CD4-positive, alpha-beta memory T cell (primary cell): ENCODE results near the gene PRDX4. TPM values are rescaled to one million over a fixed set of nuclear protein-coding genes. Genes with fewer than 3 reads are reported as not detected.
A peak's percentile ranks its signal among the peaks of the same experiment; 100 is the strongest.
"Not testable (repeated sequence)": the region's sequence is repeated elsewhere in the genome, so short reads cannot be mapped to it uniquely, and the experiment has no call there.

Experiments used
- CTCF ChIA-PET: fragments of 350-600 bp; sonication (Branson Sonifier 250); formaldehyde crosslinking; loops from one replicate; lab custom pipeline; 2021; ENCODE audit warnings: inconsistent platforms; ENCODE audit not compliant: partially characterized antibody; lab: Charles Lee
- POLR2A ChIA-PET: fragments of 350-600 bp; sonication (Branson Sonifier 250); formaldehyde crosslinking; loops from one replicate; lab custom pipeline; 2021; ENCODE audit not compliant: partially characterized antibody; lab: Charles Lee
- DNase-seq, 5 donors: peaks; one replicate each; pipeline versions ENCODE4 v3.0.0 to v3.0.0-alpha.2; 2020 to 2022; ENCODE audit warnings: mixed read lengths in 1 of 5
- H3K27ac ChIP-seq: one replicate; pipeline ENCODE4 v1.7.0; 2013; ENCODE audit warnings: low read depth, low read length
- H3K27me3 ChIP-seq: 2 replicates; pipeline ENCODE4 v1.7.0; 2013; ENCODE audit warnings: mild to moderate bottlenecking, low read length, moderate library complexity; ENCODE audit not compliant: insufficient read depth
- H3K36me3 ChIP-seq: 2 replicates; pipeline ENCODE4 v1.7.0; 2013; ENCODE audit warnings: mild to moderate bottlenecking, low read length, moderate library complexity; ENCODE audit not compliant: insufficient read depth
- H3K4me1 ChIP-seq: 2 replicates; pipeline ENCODE4 v1.7.0; 2013; ENCODE audit warnings: mild to moderate bottlenecking, low read length, moderate library complexity; ENCODE audit not compliant: insufficient read depth
- H3K4me3 ChIP-seq, 2 donors: one replicate each; pipeline ENCODE4 v1.7.0; 2013; ENCODE audit warnings: low read length in 2 of 2, mild to moderate bottlenecking in 1 of 2
- H3K9me3 ChIP-seq, 2 donors: one replicate each; pipeline ENCODE4 v1.7.0; 2013; ENCODE audit warnings: low read length in 2 of 2, control low read depth in 1 of 2; ENCODE audit not compliant: control insufficient read depth in 1 of 2
- H3K27ac Mint-ChIP-seq, 7 donors: one replicate each; pipeline ENCODE4 v1.8.0; 2020 to 2021; ENCODE audit warnings: mixed read lengths in 7 of 7, mild to moderate bottlenecking in 6 of 7, inconsistent platforms in 3 of 7, moderate library complexity in 3 of 7
- H3K27me3 Mint-ChIP-seq, 2 donors: one replicate each; pipeline ENCODE4 v1.8.0; 2020 to 2021; ENCODE audit warnings: mixed read lengths in 2 of 2
- H3K36me3 Mint-ChIP-seq, 2 donors: one replicate each; pipeline ENCODE4 v1.8.0; 2020 to 2021; ENCODE audit warnings: mixed read lengths in 2 of 2, inconsistent platforms in 1 of 2, mild to moderate bottlenecking in 1 of 2
- H3K4me1 Mint-ChIP-seq, 4 donors: one replicate each; pipeline ENCODE4 v1.8.0; 2020 to 2021; ENCODE audit warnings: mixed read lengths in 4 of 4, mild to moderate bottlenecking in 1 of 4
- H3K4me3 Mint-ChIP-seq, 8 donors: one replicate each; pipeline ENCODE4 v1.8.0; 2020 to 2021; ENCODE audit warnings: mixed read lengths in 8 of 8, mild to moderate bottlenecking in 7 of 8, moderate library complexity in 6 of 8, inconsistent platforms in 3 of 8
- H3K9me3 Mint-ChIP-seq, 8 donors: one replicate each; pipeline ENCODE4 v1.8.0; 2020 to 2021; ENCODE audit warnings: mixed read lengths in 8 of 8, mild to moderate bottlenecking in 5 of 8, inconsistent platforms in 3 of 8, moderate library complexity in 1 of 8
- intact Hi-C: fragments of 100-400 bp; cut with micrococcal nuclease; formaldehyde crosslinking; loops from one replicate; pipeline ENCODE4 v1.15.1; 2023
- polyA plus RNA-seq, 2 donors: library from polyadenylated mRNA; unstranded; fragments of 300-500 nt; fragmentation: Illumina TruSeq; gene quantifications; one replicate each; pipeline ENCODE4 v1.2.3, GENCODE V29; 2021
- total RNA-seq, 2 experiments: library from RNA; stranded (reverse); gene quantifications; one replicate each; pipeline ENCODE4 v1.2.3, GENCODE V29; 2021

Gene PRDX4
- total and polyA plus RNA-seq, 4 experiments from 2014 or later: 13.1 to 65.5 (median 39.2) TPM

GRCh38 chrX:23668335-23668734, 1.0 kb downstream of the PRDX4 start:
- H3K27me3 ChIP-seq: no peaks in the 10 kb centered on the region
- POLR2A ChIA-PET: interaction anchor here (1.1 to 1.6 kb wide), 4 partner anchors 115 to 386 kb away, joined by 4 to 14 read pairs (median 9); partner anchors contain the start of genes APOO, CXorf58, EIF2S3 and SAT1
- intact Hi-C loops: loop anchor here (5.0 kb wide), 2 partner anchors 74 to 484 kb away; partner anchors contain the start of gene ACOT9
- no peak for DNase-seq
- H3K36me3 ChIP-seq: no peaks in the 10 kb centered on the region
- peaks cover 11 to 22% (median 14%) of the 10 kb centered on the region in 4 donors for H3K4me1 Mint-ChIP-seq
- no peaks in the 10 kb centered on the region for H3K9me3 Mint-ChIP-seq
- no peaks in the 10 kb centered on the region for H3K27me3 Mint-ChIP-seq
- peak overlapping the region; percentile 85 for H3K27ac ChIP-seq
- CTCF ChIA-PET: interaction anchor here (2.8 kb wide), 1 partner anchor 233 kb away, joined by 10 read pairs; no protein-coding TSS in a partner anchor
- H3K4me3 ChIP-seq: peak overlapping the region in 1 of 2 donors; percentile 52
- H3K36me3 Mint-ChIP-seq: peaks cover 0 to 16% of the 10 kb centered on the region in 2 donors
- H3K4me3 Mint-ChIP-seq: peak overlapping the region; percentile 86 to 94 (median 88)
- H3K4me1 ChIP-seq: peaks cover 12% of the 10 kb centered on the region
- H3K9me3 ChIP-seq: no peaks in the 10 kb centered on the region
- peak overlapping the region in 6 of 7 donors; percentile 80 to 94 (median 90) for H3K27ac Mint-ChIP-seq

GRCh38 chrX:23670528-23670927, 3.2 kb downstream of the PRDX4 start:
- Mint-ChIP-seq H3K36me3 (peaks cover 0 to 20% of the 10 kb centered on the region in 2 donors), H3K9me3 (no peaks in the 10 kb centered on the region), H3K27me3 (no peaks in the 10 kb centered on the region), H3K27ac (no peak overlapping the region), H3K4me3 (no peak overlapping the region), H3K4me1 (peaks cover 11 to 22% (median 14%) of the 10 kb centered on the region in 4 donors)
- DNase-seq: no peak
- Histone ChIP-seq H3K27ac (no peak overlapping the region), H3K4me1 (peaks cover 12% of the 10 kb centered on the region), H3K9me3 (no peaks in the 10 kb centered on the region), H3K27me3 (no peaks in the 10 kb centered on the region), H3K4me3 (no peak overlapping the region), H3K36me3 (no peaks in the 10 kb centered on the region)
- ChIA-PET CTCF (no interaction called here), POLR2A (no interaction called here)
- intact Hi-C loops: no loop called here

GRCh38 chrX:23673108-23673507, 5.8 kb downstream of the PRDX4 start:
- Mint-ChIP-seq H3K27me3 (no peaks in the 10 kb centered on the region), H3K27ac (peak overlapping the region in 1 of 7 donors; percentile 13), H3K4me3 (no peak overlapping the region), H3K36me3 (peaks cover 0 to 25% of the 10 kb centered on the region in 2 donors), H3K4me1 (peaks cover 7 to 15% (median 8%) of the 10 kb centered on the region in 4 donors), H3K9me3 (no peaks in the 10 kb centered on the region)
- intact Hi-C loops: no loop called here
- ChIA-PET CTCF (interaction anchor here (1.5 to 1.8 kb wide), 2 partner anchors 110 to 229 kb away, joined by 5 read pairs; partner anchors contain the start of gene SAT1), POLR2A (no interaction called here)
- DNase-seq: no peak
- Histone ChIP-seq H3K36me3 (no peaks in the 10 kb centered on the region), H3K9me3 (no peaks in the 10 kb centered on the region), H3K4me1 (peaks cover 6% of the 10 kb centered on the region), H3K27me3 (no peaks in the 10 kb centered on the region), H3K27ac (no peak overlapping the region), H3K4me3 (no peak overlapping the region)

- H3K9me3 ChIP-seq, CTCF ChIA-PET, intact Hi-C loops, H3K4me3 ChIP-seq, H3K4me3 Mint-ChIP-seq, H3K4me1 Mint-ChIP-seq, H3K27me3 Mint-ChIP-seq, H3K27me3 ChIP-seq, H3K27ac Mint-ChIP-seq, H3K27ac ChIP-seq, H3K4me1 ChIP-seq, DNase-seq, H3K36me3 ChIP-seq, POLR2A ChIA-PET, H3K9me3 Mint-ChIP-seq: not testable (repeated sequence)
- H3K36me3 Mint-ChIP-seq: peaks cover 0 to 31% of the 10 kb centered on the region in 2 donors
These were observed 9.2 kb downstream of the PRDX4 start for GRCh38 chrX:23676486-23676885.

- ChIA-PET POLR2A (interaction anchor here (0.5 to 1.0 kb wide), 2 partner anchors 209 to 773 kb away, joined by 3 to 4 read pairs; no protein-coding TSS in a partner anchor), CTCF (interaction anchor here (1.2 to 4.2 kb wide), 2 partner anchors 65 to 210 kb away, joined by 3 to 50 read pairs; no protein-coding TSS in a partner anchor)
- Histone ChIP-seq H3K36me3 (no peaks in the 10 kb centered on the region), H3K4me1 (no peaks in the 10 kb centered on the region), H3K27ac (no peak overlapping the region), H3K9me3 (no peaks in the 10 kb centered on the region), H3K27me3 (no peaks in the 10 kb centered on the region), H3K4me3 (no peak overlapping the region)
- DNase-seq: no peak
- Mint-ChIP-seq H3K27ac (no peak overlapping the region), H3K36me3 (no peaks in the 10 kb centered on the region), H3K27me3 (no peaks in the 10 kb centered on the region), H3K4me1 (peaks cover 0 to 1% (median 0%) of the 10 kb centered on the region in 4 donors), H3K4me3 (no peak overlapping the region), H3K9me3 (no peaks in the 10 kb centered on the region)
- intact Hi-C loops: no loop called here
These were observed 24.9 kb downstream of the PRDX4 start for GRCh38 chrX:23692166-23692565.

- peak; percentile 17 to 38 (median 34) for DNase-seq
- ChIA-PET CTCF (interaction anchor here (0.7 to 9.9 kb wide), 5 partner anchors 21 to 360 kb away, joined by 3 to 93 read pairs (median 4); partner anchors contain the start of gene EIF2S3), POLR2A (interaction anchor here (1.6 kb wide), 1 partner anchor 208 kb away, joined by 7 read pairs; no protein-coding TSS in a partner anchor)
- Histone ChIP-seq H3K9me3 (no peaks in the 10 kb centered on the region), H3K4me3 (no peak overlapping the region), H3K36me3 (no peaks in the 10 kb centered on the region), H3K27me3 (no peaks in the 10 kb centered on the region), H3K4me1 (no peaks in the 10 kb centered on the region), H3K27ac (no peak overlapping the region)
- Mint-ChIP-seq H3K4me1 (peaks cover 0 to 1% (median 0%) of the 10 kb centered on the region in 4 donors), H3K4me3 (no peak overlapping the region), H3K9me3 (no peaks in the 10 kb centered on the region), H3K27ac (no peak overlapping the region), H3K36me3 (no peaks in the 10 kb centered on the region), H3K27me3 (no peaks in the 10 kb centered on the region)
- intact Hi-C loops: loop anchor here (1.0 kb wide), 1 partner anchor 208 kb away; no protein-coding TSS in a partner anchor
These were observed 27.3 kb downstream of the PRDX4 start for GRCh38 chrX:23694606-23695005.

GRCh38 chrX:23699636-23700194, 32.4 kb downstream of the PRDX4 start:
- Mint-ChIP-seq H3K27me3 (no peaks in the 10 kb centered on the region), H3K36me3 (peaks cover 4 to 13% of the 10 kb centered on the region in 2 donors), H3K27ac (peak overlapping the region in 6 of 7 donors; percentile 37 to 77 (median 50)), H3K9me3 (no peaks in the 10 kb centered on the region), H3K4me1 (peaks cover 0 to 3% (median 0%) of the 10 kb centered on the region in 4 donors), H3K4me3 (peak overlapping the region in 3 of 8 donors; percentile 35 to 59 (median 58))
- Histone ChIP-seq H3K4me3 (no peak overlapping the region), H3K9me3 (no peaks in the 10 kb centered on the region), H3K27me3 (no peaks in the 10 kb centered on the region), H3K27ac (no peak overlapping the region), H3K4me1 (no peaks in the 10 kb centered on the region), H3K36me3 (peaks cover 4% of the 10 kb centered on the region)
- ChIA-PET POLR2A (no interaction called here), CTCF (interaction anchor here (0.8 to 9.9 kb wide), 3 partner anchors 52 to 204 kb away, joined by 3 to 93 read pairs (median 5); no protein-coding TSS in a partner anchor)
- DNase-seq: no peak
- intact Hi-C loops: no loop called here
